HUDEP-2 (cell line): ENCODE results near the gene GRAP.
"Not testable (repeated sequence)": the region's sequence is repeated elsewhere in the genome, so short reads cannot be mapped to it uniquely, and the experiment has no call there.

Source experiments
- DNase-seq, 76 experiments: peaks; one replicate each; lab custom pipeline; 2025; ENCODE audit not compliant: unreplicated experiment in 76 of 76; lab: John Stamatoyannopoulos, UW

The GRAP gene

GRCh38 chr17:19043032-19043431 lies 3.7 kb downstream of the GRAP start:
- DNase-seq = not testable (repeated sequence)

GRCh38 chr17:19042369-19042768 lies 4.4 kb downstream of the GRAP start:
- DNase-seq = not testable (repeated sequence)

GRCh38 chr17:19041871-19042270 lies 4.9 kb downstream of the GRAP start:
- not testable (repeated sequence) for DNase-seq

GRCh38 chr17:19040350-19040749 lies 6.4 kb downstream of the GRAP start:
- DNase-seq = not testable (repeated sequence)

- not testable (repeated sequence) for DNase-seq
These were observed 8.0 kb downstream of the GRAP start for GRCh38 chr17:19038730-19039129.

- DNase-seq = not testable (repeated sequence)
These were observed 8.8 kb downstream of the GRAP start for GRCh38 chr17:19038007-19038406.

- not testable (repeated sequence) for DNase-seq
These were observed 9.2 kb downstream of the GRAP start for GRCh38 chr17:19037547-19037946.

GRCh38 chr17:19036186-19036585 lies 10.6 kb downstream of the GRAP start:
- DNase-seq = not testable (repeated sequence)

- not testable (repeated sequence) for DNase-seq
These were observed 14.3 kb downstream of the GRAP start for GRCh38 chr17:19032377-19032988.

GRCh38 chr17:19031729-19032128 lies 15.0 kb downstream of the GRAP start:
- not testable (repeated sequence) for DNase-seq

GRCh38 chr17:19030771-19031449 lies 15.8 kb downstream of the GRAP start:
- DNase-seq = not testable (repeated sequence)

GRCh38 chr17:19029740-19030139 lies 17.0 kb downstream of the GRAP start:
- DNase-seq = not testable (repeated sequence)

- DNase-seq = not testable (repeated sequence)
These were observed 18.1 kb downstream of the GRAP start for GRCh38 chr17:19028671-19029070.

GRCh38 chr17:19024101-19025078 lies 22.4 kb downstream of the GRAP start:
- no peak for DNase-seq

GRCh38 chr17:19023209-19023999 lies 23.4 kb downstream of the GRAP start:
- peak in 1 of 76 experiments; percentile 5 for DNase-seq

GRCh38 chr17:19022747-19023146 lies 24.0 kb downstream of the GRAP start:
- DNase-seq = no peak

- no peak for DNase-seq
These were observed 24.6 kb downstream of the GRAP start for GRCh38 chr17:19022128-19022527.

- peak in 30 of 76 experiments; percentile 2 to 37 (median 16) for DNase-seq
These were observed 25.1 kb downstream of the GRAP start for GRCh38 chr17:19021622-19022083.

GRCh38 chr17:19021011-19021621 lies 25.6 kb downstream of the GRAP start:
- DNase-seq = not testable (repeated sequence)

- no peak for DNase-seq
These were observed 26.7 kb downstream of the GRAP start for GRCh38 chr17:19020016-19020415.
